Thoracic aorta endothelial cell (primary cell): ENCODE data around the gene MYOCOS. TPM values are rescaled to one million over a fixed set of nuclear protein-coding genes. Genes with fewer than 3 reads are reported as not detected.

Experiments
- total RNA-seq: library from RNA; depleted of rRNA; stranded (reverse); fragments of >200 nt; gene quantifications from 2 replicates; pipeline ENCODE4 v1.2.3, GENCODE V29; 2012

The MYOCOS gene
- 0.27 TPM in 1 of 2 replicates, not detected in the other for total RNA-seq

DNA sequence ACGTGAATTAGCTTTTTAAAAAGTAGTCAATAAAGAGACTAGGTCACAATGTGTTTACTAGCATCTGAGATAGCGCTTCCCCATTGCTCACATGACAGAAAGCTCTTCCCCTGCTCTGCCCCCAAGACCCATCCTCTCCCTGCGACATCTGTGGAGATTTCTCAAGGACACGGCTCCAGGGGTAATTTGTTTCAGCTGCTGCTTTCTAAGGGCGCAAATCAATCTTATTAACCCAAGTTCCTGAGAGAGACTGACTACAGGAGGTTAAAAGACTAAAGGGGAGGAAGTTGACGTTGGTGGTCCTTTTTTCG, at the start of gene MYOCOS:
TSS of gene MYOCOS (plus strand) at position 92 of the 311 bp plus-strand sequence. CDS start 1,641 bp downstream, outside the sequence.

DNA sequence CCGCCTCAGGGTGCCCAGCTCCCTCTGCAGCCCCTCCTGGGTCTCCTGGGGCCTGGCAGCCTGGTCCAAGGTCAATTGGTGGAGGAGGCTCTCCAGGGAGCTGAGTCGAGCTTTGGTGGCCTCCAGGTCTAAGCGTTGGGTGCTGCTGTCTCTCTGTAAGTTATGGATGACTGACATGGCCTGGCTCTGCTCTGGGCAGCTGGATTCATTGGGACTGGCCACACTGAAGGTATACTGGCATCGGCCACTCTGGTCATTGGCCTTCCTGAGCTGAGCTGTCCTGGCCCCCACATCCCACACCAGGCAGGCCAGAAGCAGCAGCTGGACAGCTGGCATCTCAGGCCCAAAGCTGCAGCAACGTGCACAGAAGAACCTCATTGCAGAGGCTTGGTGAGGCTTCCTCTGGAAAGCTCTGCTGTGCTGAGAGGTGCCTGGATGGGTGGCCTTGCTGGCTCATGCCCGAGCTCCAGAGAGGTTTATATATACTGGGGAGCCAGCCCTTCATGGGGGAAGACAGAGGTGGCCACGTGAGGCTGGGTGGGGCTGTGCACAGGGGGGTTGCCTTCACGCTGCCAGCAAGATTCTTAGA, 30.3 kb downstream of the MYOCOS start, which contains the start of gene MYOC:
TSS of gene MYOC (minus strand) at position 455 of the 589 bp plus-strand sequence. CDS start at position 378, 77 bp downstream.

Other genes starting within 250 kb of the MYOCOS start
- gene PRRC2C, start 136.7 kb upstream of the MYOCOS start, total RNA-seq: 120 and 145 TPM in 2 replicates
- gene MYOC, start 30.4 kb downstream of the MYOCOS start, total RNA-seq: not detected in 2 replicates
- 7.8 and 9.3 TPM in 2 replicates for gene VAMP4, start 119.8 kb downstream of the MYOCOS start, total RNA-seq
- gene METTL13, start 159.4 kb downstream of the MYOCOS start, total RNA-seq: 21.7 and 25.6 TPM in 2 replicates
- 3.3 and 4.7 TPM in 2 replicates for gene DNM3, start 219.3 kb downstream of the MYOCOS start, total RNA-seq